GM12891 (cell line): ENCODE measurements around the gene CMTM3.
A peak's percentile ranks its signal among the peaks of the same experiment; 100 is the strongest.

Experiments
- DNase-seq: peaks from one replicate; pipeline ENCODE4 v3.0.0; 2011; ENCODE audit warnings: low spot score; ENCODE audit not compliant: insufficient read length
- FAIRE-seq: peaks from 2 replicates; lab custom pipeline; 2011; peaks lifted over from hg19 to GRCh38; lab: Jason Lieb, UNC
- PAX5 ChIP-seq: IDR thresholded peaks from 2 replicates; pipeline ENCODE4 v1.6.1; 2011; ENCODE audit warnings: low read length, moderate library complexity, mild to moderate bottlenecking; ENCODE audit not compliant: insufficient read depth, severe bottlenecking
- POLR2A ChIP-seq: IDR thresholded peaks from 2 replicates; pipeline ENCODE4 v1.6.1; 2011; ENCODE audit warnings: low read depth, low read length, control low read depth
- POLR2AphosphoS5 ChIP-seq: IDR thresholded peaks from 2 replicates; pipeline ENCODE4 v1.6.1; 2011; ENCODE audit warnings: low read depth, low read length, control low read depth
- POU2F2 ChIP-seq: IDR thresholded peaks from 2 replicates; pipeline ENCODE4 v1.6.1; 2011; ENCODE audit warnings: low read depth, mild to moderate bottlenecking, control low read depth, low read length, moderate library complexity
- SPI1 ChIP-seq: IDR thresholded peaks from 2 replicates; pipeline ENCODE4 v1.6.1; 2011; ENCODE audit warnings: low read depth, low read length, control low read depth
- TAF1 ChIP-seq: IDR thresholded peaks from 2 replicates; pipeline ENCODE4 v1.6.1; 2011; ENCODE audit warnings: low read depth, low read length, control low read depth

CMTM3 gene

GRCh38 chr16:66650707-66651473, 46.4 kb downstream of the CMTM3 start:
- DNase-seq (peak; percentile 65), FAIRE-seq (peak; percentile 75)
- TF ChIP-seq SPI1, result no peak
- no peak for TF ChIP-seq POU2F2
- TF ChIP-seq PAX5, result no peak

DNA sequence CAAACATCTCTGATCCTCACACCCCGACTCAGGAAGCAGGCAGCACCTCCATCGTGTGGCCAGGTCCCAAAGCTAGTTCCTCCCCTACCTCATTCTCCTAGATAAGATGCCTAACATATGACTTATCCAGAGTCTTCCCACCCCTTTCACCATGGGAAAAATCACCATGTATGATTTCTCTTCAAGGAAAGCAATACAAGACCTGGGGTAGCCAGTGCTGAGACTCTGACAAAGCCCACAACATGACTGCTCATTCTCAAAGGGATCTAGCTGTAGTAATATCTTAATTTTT, 46.9 kb downstream of the CMTM3 start:
- FAIRE-seq (no peak), DNase-seq (no peak)
- TF ChIP-seq POU2F2 (no peak), SPI1 (no peak), TAF1 (no peak), POLR2A (no peak), POLR2AphosphoS5 (no peak), PAX5 (no peak)

DNA sequence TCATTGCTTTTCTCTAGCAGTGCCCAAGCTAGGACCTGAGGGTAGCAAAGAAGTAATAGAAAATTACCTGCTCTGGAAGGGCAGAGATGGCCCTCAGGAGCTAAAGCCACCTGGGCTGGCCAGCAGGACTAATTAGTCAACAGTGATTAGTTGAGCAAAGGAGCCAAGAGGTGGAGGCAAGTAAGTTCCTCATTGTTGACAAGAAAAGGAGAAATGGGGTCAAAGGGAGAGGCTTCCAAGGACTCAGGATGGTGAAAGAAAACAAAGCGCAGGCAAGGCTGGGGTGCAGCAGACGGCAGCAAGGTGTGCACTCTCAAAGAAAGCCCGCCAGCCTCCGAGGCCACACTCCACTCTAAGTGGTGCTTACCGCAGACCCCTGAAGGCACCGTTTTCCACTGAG, 47.5 kb downstream of the CMTM3 start:
- FAIRE-seq (no peak), DNase-seq (no peak)

GRCh38 chr16:66652661-66653360, 48.3 kb downstream of the CMTM3 start:
- no peak for TF ChIP-seq PAX5
- no peak for TF ChIP-seq TAF1
- no peak for TF ChIP-seq POU2F2
- no peak for TF ChIP-seq POLR2AphosphoS5
- TF ChIP-seq SPI1, result no peak
- no peak for TF ChIP-seq POLR2A
- FAIRE-seq (no peak), DNase-seq (no peak)

More for the DNA sequence above, 47.5 kb downstream of the CMTM3 start:
- no peak for TF ChIP-seq POU2F2
- TF ChIP-seq PAX5, result no peak
- no peak for TF ChIP-seq POLR2AphosphoS5

GRCh38 chr16:66653581-66654350, 49.3 kb downstream of the CMTM3 start:
- TF ChIP-seq POU2F2 (no peak), PAX5 (no peak), TAF1 (no peak), POLR2AphosphoS5 (no peak), POLR2A (no peak), SPI1 (no peak)
- no peak for FAIRE-seq
- no peak for DNase-seq

GRCh38 chr16:66656547-66656946, 52.0 kb downstream of the CMTM3 start:
- DNase-seq (no peak), FAIRE-seq (no peak)
- TF ChIP-seq POLR2A (no peak), POLR2AphosphoS5 (no peak), TAF1 (no peak), POU2F2 (no peak), SPI1 (no peak), PAX5 (no peak)

- FAIRE-seq (no peak), DNase-seq (no peak)
- 0 out of 2 replicates have a peak, but pooled peaks have one; percentile 29 for TF ChIP-seq SPI1
- no peak for TF ChIP-seq TAF1
- no peak for TF ChIP-seq PAX5
- TF ChIP-seq POU2F2, result no peak
- TF ChIP-seq POLR2A, result no peak
- TF ChIP-seq POLR2AphosphoS5, result no peak
Measured at GRCh38 chr16:66658143-66658859, 53.8 kb downstream of the CMTM3 start.

DNA sequence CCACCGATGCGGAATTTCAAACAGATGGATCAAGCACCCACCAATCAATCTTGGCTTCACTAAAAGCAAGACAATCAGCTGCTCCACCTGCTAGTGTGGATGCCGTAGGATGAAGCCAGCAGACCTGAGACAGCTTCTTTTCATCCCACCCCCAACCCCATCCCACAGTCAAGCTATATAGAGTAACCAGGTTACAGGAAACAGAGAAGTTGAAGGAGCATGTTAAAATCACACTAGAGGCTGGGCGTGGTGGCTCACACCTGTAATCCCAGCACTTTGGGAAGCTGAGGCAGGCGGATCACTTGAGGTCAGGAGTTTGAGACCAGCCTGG, 54.3 kb downstream of the CMTM3 start:
- FAIRE-seq, result no peak
- TF ChIP-seq PAX5, result no peak
- DNase-seq, result no peak

DNA sequence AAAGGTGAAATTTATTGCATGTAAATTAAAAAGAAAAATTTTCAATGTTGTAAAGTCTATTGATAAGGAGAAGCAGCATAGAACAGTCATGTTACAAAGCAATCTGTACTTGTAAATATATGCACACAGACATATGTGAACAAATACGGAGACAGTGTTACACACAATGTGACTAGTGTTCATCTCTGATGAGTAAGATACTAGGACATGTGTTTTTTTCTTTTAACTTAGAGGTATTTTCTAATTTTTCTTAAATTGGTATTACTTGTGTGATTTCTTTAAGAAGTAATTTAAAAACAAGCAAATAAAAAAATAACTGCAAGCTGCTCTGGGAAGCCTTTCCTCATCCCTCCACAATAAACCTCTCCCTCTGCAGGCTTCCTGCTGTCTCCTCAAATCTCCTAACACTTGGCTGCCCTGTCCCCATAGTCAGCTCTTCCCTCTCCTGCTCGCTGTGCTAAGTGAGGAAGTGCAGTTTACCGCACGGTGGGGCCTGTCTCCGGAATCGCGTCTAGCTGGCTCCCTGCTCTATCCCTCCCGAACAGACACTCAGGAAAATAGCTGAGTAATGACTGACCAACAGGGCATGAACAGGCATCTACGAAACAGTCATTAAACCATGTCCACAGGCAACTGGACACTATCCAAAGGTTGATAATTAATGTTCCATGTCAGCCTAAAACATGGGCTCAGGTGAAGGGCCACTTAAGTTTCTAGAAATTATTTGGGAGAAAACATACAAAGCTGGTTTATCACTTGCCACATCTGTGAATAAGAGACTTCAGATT, 56.1 kb downstream of the CMTM3 start:
- FAIRE-seq, result no peak
- DNase-seq, result no peak
- TF ChIP-seq PAX5 (no peak), POLR2AphosphoS5 (no peak), TAF1 (no peak), SPI1 (peak; percentile 43), POU2F2 (no peak), POLR2A (no peak)
